Measurements from ENCODE around the gene XRCC6. TPM values are rescaled to one million over a fixed set of nuclear protein-coding genes. Genes with fewer than 3 reads are reported as not detected.

Gene XRCC6
- total RNA-seq, 1 experiment from 2014 or later, result 588 TPM

GRCh38 chr22:41584881-41585280, 36.2 kb upstream of the XRCC6 start:
- Histone ChIP-seq H3K9me3 (ENCODE audit: control insufficient read depth in 1 of 2, insufficient read depth in 1 of 2, low read depth in 1 of 2, low read length in 2 of 2) (no peaks in the 10 kb centered on the region), H3K27ac (ENCODE audit: low read depth, low read length) (no peak overlapping the region), H3K9ac (ENCODE audit: low read length) (no peak overlapping the region), H3K4me2 (ENCODE audit: low read length) (no peak overlapping the region), H3K36me3 (ENCODE audit: control insufficient read depth in 1 of 2, insufficient read depth in 2 of 2, low read length in 2 of 2) (no peaks in the 10 kb centered on the region), H2AFZ (ENCODE audit: low read depth, low read length, poor library complexity, severe bottlenecking) (no peak overlapping the region), H3K4me1 (ENCODE audit: control insufficient read depth in 1 of 2, insufficient read depth in 2 of 2, low read length in 2 of 2) (peaks cover 13 to 18% of the 10 kb centered on the region in 2 experiments; a peak in 3 of 4 replicates), H3K27me3 (ENCODE audit: insufficient read depth, low read length) (no peaks in the 10 kb centered on the region), H4K20me1 (ENCODE audit: insufficient read depth) (no peaks in the 10 kb centered on the region), H3K79me2 (ENCODE audit: insufficient read depth, low read length) (peaks cover 11% of the 10 kb centered on the region; the same call in 1 of the 2 replicates), H3K4me3 (replicated peaks in 1 of 2; ENCODE audit: low read depth in 1 of 2, low read length in 2 of 2) (no peak overlapping the region), H3K9me2 (ENCODE audit: insufficient read depth) (no peaks in the 10 kb centered on the region)
- no TSS peak for BruUV-seq (replicated peaks)
- no peak for DNase-seq (ENCODE audit: low read depth, low spot score)
- RAD21 ChIA-PET (ENCODE audit: low non-redundant PET in 1 of 2, low total read pairs in 2 of 2, uncharacterized antibody in 2 of 2, unreplicated experiment in 2 of 2), result no interaction called here
- CTCF ChIA-PET, result no interaction called here
- TF ChIP-seq CTCF (IDR thresholded peaks at IDR 0.05 in 2 of 3, conservative IDR thresholded peaks at IDR 0.05 in 1 of 3; ENCODE audit: borderline replicate concordance in 1 of 3, insufficient read depth in 1 of 3, low read depth in 2 of 3, low read length in 2 of 3) (no peak), POLR2AphosphoS5 (IDR thresholded peaks at IDR 0.05; ENCODE audit: low read depth, low read length) (no peak), EZH2phosphoT487 (IDR thresholded peaks at IDR 0.05; ENCODE audit: borderline replicate concordance) (no peak), ELF1 (IDR thresholded peaks at IDR 0.05; ENCODE audit: borderline replicate concordance, low read depth) (no peak), EZH2 (IDR thresholded peaks at IDR 0.05) (no peak), ZFX (IDR thresholded peaks at IDR 0.05) (no peak), SIN3A (IDR thresholded peaks at IDR 0.05; ENCODE audit: low read depth) (no peak), CBX3 (IDR thresholded peaks at IDR 0.05; ENCODE audit: low read depth) (no peak), SRF (IDR thresholded peaks at IDR 0.05; ENCODE audit: low read depth) (no peak), MAX (IDR thresholded peaks at IDR 0.05) (no peak), JUND (IDR thresholded peaks at IDR 0.05) (no peak), ATF3 (IDR thresholded peaks at IDR 0.05) (no peak), ZNF274 (IDR thresholded peaks at IDR 0.05; ENCODE audit: low read depth, low read length) (no peak), REST (IDR thresholded peaks at IDR 0.05; ENCODE audit: low read depth) (no peak), TCF7L2 (IDR thresholded peaks at IDR 0.05; ENCODE audit: borderline replicate concordance, extremely low read depth, insufficient read depth, insufficient read length) (no peak), YY1 (IDR thresholded peaks at IDR 0.05; ENCODE audit: extremely low read depth, insufficient replicate concordance, low read depth, low read length) (no peak), POLR2A (IDR thresholded peaks at IDR 0.05; ENCODE audit: borderline replicate concordance, extremely low read depth, insufficient read depth, insufficient read length) (no peak)
- ATAC-seq, result no peak
- intact Hi-C loops (cut with micrococcal nuclease), result no loop called here
- POLR2A ChIA-PET, result no interaction called here
